Right forelimb (tissue), 1 donor: ENCODE data around the gene INF2.

Source experiments
- DNase-seq: peaks from one replicate; pipeline ENCODE4 v3.0.0-alpha.2; 2018

The INF2 gene

DNA sequence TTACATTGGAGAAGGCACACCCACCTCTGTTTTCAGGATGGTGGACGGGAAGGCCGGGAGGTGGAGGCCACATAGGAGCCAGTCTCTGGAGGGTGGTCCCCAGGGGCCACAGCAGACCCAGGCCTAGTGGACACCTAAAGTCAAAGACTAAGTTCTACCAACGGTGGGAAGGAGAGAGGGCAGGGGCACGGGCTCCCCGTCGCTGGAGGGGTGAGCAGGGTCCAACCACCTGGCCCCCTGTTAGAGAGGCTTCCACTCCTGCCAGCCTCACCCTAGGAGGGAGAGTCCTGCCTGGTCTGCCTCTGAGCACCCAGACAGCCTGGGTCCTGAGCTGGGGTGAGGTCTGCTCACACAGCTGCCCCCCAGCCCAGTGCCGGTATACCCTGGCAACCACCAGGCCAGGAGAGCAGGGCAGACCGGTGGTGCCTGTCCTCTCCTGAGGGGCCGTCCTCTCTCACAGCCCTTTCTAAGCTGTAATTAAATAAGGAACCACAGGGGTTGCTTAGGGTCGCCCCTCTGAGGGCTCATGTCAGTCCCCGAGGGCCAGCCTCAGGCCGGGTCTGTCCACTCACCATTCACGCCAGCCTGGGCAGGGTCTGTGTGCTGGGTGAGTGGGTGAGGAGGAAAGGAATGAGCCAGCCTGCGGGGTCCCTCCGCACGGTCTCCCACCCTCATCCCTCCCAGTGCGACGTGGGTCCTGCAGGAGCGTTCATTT, 2.3 kb downstream of the INF2 start:
- DNase-seq = no peak

DNA sequence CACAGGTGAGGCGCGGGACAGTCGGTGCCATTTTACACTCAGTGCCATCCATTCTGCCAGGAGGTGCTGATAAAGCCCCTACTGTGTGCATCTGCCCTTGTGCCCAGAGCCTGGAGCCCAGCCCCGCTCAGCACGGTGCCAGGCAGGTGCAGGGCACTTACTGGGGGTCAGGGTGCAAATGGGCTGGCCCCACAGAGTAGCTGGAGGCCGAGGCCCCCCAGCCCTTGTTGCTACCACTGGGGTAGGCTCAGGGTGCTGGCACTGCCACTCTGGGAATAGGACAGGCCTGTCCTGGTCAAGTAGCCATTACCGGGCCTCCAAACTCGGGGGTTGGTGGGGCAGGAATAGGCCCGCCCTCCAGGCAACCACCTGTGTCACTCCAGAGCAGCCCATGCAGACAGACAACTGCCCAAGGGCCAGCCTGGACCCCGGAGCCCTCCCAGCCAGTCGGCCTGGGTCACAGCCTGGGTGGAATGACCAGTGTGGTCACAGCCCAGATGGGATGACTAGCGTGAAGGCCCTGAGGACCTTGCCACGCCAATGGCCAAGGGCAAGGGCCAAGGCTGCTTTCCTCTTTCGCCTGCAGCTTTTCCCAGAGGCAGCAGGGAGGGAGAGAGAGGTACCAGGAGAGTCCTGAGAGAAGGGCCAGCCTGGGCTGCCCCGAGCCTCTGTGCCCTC, 3.0 kb downstream of the INF2 start:
- no peak for DNase-seq

DNA sequence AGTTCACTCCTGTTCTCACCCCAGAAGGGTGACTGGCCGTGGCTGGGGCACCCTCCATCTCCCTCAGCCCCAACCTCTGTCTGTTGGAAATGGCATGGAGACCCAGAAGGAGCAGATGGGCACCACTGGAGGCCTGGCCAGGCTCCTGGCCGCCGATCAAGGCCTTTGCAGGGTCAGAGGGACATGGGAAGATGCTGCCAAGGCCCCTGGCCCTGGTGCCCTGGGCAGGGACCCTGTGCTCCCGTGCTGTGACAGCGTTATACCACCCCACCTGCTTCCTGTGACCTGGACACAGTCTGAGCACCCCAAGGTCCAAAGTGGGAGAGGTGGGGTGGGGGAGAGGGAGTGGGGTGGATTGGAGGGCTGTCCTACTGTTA, 3.5 kb downstream of the INF2 start:
- no peak for DNase-seq

DNA sequence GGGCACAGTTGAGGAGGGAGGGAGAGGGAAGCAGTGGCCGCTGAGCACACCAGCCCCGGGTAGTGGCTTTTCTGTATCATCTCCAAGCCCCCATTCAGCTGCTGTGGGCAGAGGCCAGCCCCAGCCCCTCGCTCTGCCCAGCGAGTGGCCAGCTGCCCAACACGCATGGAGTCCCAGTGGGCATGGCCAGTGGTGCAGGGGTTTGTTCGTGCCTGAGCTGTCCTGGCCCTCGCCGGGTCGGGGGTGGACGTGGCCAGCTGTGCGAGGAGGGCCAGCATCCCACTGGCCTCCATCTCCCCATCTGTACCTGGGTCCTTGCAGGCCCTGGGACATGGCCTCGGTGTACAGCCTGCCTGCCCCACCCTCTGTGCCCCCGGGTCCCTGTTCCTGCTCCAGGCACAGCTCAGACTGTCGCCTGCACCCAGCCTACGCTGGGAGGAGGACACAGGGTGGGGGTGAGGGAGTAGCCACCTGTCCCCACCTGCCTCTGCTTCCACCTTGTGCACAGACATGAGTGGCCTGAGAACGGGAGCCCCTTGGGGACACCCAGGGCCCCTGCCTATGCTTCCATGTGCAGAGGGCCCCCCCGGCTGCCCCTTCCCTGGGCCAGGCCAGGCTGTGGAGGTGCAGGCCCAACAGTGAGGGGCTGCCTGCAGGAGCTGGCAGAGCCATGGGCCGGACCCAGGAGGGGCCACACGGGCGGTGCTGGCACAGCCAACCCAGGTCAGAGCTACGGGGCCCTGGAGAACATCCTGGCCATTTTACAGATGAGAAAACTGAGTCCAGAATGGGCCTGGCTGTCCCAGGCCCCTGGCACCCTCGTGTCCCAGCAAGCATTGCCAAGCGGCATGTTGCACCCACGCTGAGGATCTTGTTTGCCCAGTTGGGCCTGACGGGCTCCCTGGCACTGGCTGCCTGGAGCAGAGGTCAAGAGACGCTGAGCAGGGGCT, 4.3 kb downstream of the INF2 start:
- DNase-seq = no peak

DNA sequence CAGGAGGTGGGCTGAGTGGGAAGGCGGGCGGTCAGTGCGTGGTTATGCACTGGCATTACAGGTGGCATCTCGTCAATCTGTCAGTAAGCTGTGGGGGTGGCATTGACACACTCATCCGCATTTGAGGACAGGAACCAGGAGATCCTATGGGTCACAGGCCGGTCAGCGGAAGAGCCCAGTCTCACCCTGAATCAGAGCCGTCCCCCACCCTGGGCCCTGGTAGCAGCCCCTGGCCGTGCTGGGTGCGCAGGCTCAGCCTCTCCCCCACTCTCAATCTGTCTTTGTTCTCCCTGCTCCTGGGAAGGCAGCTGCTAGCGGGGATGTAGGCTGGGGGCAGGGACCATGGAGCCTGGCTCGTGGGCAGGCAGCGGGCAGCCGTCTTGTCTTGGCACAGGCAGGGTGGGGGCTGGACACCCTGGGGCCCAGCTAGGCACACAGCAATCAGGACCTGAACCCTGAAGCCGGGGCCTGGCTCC, 5.1 kb downstream of the INF2 start:
- DNase-seq = no peak

DNA sequence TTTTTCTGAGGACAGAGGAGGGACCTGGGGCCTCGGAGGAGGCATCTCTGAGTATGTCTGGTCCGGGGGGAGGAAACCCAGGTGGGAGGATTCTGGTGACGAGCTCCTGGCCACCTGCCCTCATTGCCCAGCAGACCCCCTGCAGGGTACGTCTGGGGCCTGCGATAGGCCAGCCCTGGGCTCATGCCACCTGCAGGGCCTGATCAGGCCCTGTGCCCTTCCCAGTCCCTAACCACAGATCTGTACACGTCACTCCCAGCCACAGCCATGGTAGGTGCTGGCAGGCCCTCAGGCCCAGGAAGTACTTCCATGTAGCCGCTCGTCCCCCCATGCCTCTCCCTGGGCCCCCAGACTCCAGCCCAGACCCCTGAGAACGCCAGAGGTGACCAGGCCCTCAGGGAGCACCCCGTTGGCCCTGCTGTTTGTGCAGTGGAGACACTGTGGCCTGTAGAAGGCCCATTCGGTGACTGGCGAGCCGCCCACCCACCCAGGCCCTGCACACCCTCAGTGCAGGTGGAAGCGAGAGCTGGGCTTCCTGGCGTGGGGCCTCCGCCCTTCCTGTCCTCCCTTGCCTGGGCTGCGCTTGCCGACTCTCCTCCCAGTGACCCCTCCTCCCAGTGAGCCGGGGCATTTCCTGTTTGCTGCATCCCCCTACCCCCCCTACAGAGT, 5.7 kb downstream of the INF2 start:
- DNase-seq = no peak

DNA sequence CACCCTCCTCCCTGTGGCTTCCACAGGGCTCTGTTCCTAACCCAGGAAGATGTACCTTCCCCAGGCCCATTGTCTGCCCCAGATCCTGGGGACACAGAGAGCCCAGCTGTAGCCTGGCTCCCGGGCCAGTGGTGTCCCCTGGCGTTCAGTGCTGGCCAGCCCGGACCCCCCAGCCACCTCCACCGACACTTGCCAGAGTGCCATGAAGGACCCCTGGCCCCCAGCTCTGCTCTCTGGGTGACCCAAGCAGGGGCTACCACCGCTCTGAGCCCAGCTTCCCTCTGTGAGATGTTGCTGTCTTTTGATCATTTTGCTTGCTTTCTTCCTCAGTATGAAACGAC, 6.2 kb downstream of the INF2 start:
- no peak for DNase-seq

DNA sequence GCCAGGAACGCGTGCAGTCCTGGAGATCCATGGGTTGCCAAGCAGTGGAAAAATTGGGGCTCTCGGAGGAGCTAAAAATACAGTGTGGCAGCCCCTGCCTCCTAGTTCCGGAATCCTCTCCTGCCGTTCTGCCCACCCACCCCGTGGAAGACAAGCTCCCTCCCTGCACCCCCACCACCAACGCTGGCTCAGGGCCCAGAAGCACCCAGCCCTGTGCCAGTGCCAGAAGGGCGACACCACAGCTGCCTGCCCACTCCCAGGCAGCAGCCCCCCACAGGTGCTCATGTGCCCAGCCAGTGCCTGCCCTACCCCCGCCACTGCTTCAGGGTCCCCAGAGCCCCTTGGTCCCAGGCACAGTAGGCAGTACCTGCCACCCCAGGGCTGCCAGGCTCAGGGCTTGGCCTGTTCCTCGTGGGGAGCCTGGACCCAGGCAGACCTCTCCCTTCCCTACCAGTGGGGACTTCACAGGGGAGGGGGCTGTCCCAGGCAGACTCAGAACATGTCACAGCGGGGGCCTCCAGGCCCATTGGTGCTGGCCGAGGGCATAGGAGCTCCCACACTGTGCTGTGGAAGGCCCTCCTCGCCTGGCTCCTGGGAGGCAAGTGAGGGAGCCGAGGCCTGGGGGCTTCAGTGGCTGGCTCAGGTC, 7.4 kb downstream of the INF2 start:
- DNase-seq = no peak

DNA sequence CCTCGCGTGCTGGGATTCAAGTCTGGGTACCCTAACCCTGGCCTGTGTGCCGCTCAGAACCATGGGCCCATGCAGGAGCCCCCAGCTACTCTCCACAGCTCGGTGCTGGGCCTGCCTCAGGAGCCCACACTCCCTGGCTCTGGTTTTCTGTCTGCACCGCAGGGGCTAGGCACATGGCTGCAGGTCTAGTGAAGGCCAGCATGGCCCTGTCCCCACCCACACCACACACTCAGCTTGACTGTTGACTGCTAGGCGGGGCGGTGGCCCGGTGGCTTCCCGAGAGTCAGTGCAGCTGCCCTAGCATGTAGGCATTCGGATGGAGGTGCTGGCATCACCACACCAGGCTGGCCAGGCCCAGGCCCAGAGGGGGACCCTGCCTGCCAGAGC, 7.9 kb downstream of the INF2 start:
- no peak for DNase-seq

DNA sequence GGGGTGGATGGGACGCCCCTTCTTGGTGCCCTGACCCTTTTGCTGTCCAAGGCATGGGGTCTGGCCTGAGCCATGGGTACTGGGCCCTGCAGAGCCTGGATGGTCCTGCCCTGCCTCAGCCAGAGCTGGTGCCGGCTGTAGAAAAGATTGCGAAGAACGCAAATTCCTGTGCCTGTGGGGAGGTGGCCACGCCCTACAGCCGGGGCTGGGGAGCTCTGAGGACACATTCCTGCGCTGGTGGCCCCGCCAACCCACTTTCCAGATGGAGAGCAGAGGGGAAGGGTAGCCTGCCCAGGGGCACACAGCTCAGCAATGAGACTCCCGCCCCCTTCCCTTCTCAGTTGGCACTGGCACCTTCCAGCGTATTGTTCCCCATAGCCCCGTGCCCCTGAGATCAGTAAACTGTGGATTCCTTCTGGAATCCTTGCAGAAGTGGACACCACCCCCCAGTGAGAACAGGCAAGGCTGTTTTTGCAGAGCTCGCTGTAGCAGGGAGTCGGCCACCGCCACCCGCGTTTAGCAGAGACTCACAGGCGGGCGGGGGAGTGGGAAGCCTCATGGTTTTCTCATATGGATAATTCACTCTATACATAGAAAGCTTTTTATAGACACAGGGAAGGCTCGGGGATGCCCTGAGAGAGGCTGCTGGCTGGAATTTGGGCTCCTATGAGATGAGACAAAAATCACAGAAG, 8.6 kb downstream of the INF2 start:
- DNase-seq = no peak

DNA sequence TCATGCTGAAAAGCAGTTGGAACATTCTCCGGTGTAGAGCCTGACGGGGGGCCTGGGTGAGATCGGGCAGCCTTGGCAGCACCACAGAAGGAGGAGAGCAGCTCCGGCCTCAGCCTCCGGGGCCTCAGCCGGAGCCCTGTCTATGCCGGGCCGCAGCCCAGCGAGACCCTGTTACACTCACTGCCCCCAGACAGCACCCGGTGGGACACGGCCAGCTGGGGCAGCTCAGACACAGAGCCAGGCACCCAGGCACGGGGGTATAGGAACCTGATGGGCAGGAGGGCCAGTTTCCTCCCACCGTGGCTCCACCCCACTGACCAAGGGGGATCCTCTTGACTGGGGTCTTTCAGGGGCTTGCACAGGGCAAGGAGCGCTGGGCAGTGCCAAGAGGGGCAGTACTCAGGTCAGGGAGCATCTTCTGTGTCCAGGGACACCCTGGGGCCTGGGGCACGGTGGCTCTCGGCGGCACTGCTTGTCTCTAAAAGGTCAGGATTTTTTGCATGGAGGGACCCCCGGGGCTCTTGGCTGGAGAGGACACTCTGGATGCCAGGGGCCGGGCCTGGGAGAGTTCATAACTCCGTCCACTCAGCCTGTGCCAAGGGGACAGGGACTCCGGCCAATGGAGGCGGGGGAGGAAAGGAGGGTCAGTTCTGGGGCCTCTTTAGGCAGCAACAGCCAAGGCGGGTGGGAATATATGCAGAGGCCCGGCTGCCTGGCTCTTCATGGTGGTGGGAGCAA, 9.4 kb downstream of the INF2 start:
- no peak for DNase-seq

DNA sequence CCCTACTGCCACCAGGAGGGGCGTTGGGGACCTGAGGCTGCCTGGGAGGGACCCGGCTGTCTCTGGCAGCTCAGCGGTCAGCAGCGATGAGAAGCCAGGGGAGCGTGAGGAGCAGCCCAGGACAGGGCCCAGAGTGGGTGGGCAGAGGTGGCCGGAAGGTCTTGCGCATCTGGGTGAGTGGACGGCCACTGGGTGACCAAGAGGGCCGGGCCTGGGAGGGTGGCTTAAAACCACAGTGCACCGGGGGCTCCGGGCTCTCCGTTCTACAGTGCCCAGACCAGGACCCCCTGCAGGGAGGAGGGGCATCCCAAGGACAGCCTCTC, 10.0 kb downstream of the INF2 start:
- no peak for DNase-seq

DNA sequence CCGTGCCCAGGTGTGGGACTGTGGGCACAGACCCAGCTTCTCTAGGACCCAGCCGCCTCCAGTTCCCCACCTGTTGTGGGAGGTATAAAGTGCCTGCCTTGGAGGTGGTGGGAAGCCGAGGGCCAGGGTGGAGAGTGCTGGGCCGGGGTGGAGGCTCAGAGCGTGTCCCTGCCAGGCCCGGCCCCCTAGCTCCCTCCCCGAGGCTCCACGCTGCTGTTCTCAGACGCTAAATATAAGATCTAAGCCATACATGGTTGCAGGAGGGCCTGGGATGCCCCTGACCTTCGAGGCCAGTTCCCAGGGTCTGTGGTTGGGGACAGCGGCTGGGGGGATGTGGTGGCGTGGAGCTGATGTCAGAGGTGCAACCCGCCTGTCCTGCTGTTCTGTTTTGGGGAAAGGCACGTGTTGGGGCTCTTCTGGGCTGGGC, 10.8 kb downstream of the INF2 start:
- no peak for DNase-seq

DNA sequence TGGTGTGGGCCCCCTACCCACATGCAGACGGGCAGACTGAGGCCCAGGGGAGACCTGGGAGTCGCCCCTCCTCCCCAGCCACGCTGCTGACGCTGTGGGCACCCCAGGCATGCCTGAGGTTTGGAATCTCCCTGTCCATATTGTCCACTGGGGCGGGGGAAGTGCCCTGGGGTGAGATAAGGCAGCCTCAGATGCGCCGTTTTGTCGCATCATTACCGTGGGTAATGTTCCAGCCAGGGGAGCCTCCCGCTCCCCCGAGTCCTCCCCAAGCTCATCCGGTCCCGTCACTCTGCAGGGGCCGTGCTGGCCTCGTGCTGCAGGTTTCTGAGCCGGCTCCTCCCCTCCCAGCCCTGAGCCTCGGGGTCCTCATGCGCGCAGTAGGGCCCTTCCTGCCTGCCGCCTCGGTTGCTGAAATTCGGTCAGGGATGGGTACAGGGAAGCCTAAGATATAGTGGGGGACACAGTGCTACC, 11.4 kb downstream of the INF2 start:
- no peak for DNase-seq

DNA sequence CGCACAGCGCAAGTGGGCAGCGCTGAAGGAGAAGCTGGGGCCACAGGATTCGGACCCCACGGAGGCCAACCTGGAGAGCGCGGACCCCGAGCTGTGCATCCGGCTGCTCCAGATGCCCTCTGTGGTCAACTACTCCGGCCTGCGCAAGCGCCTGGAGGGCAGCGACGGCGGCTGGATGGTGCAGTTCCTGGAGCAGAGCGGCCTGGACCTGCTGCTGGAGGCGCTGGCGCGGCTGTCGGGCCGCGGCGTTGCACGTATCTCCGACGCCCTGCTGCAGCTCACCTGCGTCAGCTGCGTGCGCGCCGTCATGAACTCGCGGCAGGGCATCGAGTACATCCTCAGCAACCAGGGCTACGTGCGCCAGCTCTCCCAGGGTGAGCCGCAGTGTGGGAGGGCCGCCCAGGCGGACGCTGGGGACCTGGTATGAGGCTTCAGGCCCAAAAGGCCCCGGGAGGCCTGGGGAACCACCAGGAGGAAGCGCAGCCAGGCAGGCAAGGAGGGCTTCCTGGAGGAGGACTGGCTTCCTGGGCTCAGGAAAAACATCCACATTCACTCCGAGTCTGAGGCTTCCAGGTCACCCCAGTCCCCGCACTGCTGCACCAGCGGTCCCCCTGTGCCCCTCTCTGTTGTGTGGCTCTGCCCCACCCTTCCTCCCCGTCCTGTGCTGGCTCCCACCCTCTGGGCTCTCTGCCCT, 12.1 kb downstream of the INF2 start:
- no peak for DNase-seq

DNA sequence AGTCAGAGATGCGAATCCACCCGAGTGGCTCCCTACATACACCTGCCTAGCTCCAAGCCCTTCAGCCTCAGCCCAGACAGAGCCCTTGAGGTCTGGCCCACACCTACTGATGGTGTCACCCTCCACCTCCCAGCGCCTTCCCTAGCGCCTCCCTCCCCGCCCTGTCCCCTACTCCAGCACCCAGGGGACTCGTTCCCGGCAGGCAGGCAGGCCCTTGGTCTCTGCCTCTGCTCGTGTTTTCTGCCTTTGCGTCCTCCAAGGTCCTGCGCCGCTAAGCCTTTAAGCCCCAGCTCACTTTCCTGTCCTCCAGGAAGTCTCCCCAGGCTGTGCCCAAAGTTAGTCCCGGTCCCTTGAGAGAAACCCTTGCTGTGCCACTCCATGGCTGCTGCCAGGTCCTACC, 12.7 kb downstream of the INF2 start:
- no peak for DNase-seq

DNA sequence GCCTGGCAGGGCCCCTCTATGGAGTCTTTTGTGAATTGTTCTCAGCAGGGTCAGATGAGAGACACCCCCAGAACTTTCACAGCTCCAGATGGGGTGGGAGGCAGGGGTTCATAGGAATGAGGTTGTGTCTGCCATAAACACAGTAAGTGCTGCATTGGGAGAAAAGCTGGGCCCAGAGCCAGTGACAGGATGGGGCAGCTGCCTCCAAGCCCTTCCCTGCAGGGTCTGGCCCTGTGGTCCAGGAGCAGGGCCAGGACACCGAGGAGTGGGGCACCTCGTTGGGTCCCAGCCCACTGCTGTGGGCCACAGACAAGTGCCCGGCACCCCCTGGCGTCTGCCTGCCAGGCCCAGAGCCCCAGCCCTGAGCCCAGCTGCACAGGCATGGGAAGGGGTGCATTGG, 13.3 kb downstream of the INF2 start:
- no peak for DNase-seq

DNA sequence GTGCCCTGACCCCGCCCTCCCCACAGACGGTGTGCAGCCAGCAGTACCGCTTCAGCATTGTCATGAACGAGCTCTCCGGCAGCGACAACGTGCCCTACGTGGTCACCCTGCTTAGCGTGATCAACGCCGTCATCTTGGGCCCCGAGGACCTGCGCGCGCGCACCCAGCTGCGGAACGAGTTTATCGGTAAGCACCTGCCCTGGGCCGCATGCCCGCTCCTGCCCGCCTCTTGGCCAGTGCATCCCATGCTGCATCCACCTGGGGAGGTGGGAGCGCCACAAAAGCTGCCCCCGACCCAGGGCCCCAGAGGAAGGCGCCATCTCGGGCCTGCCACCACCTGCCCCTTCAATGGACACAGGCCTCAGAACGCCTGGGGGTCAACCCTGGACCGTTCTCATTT, 13.9 kb downstream of the INF2 start:
- DNase-seq = no peak

DNA sequence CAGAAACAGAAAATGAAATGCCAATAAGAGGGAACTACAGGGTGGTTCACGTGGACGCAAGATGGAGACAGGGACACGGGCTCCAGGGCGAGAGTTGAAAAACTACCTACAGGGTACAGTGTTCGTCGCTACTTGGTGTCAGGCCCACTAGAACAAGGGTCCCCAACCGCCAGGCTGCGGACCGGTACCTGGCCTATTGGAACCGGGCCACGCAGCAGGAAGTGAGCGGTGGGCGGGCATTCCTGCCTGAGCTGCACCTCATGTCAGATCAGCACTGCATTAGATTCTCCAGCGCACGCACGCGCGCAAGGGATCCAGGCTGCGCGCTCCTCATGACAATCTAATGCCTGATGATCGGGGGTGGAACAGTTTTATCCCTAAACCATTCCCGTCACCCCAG, 14.8 kb downstream of the INF2 start:
- DNase-seq = no peak

DNA sequence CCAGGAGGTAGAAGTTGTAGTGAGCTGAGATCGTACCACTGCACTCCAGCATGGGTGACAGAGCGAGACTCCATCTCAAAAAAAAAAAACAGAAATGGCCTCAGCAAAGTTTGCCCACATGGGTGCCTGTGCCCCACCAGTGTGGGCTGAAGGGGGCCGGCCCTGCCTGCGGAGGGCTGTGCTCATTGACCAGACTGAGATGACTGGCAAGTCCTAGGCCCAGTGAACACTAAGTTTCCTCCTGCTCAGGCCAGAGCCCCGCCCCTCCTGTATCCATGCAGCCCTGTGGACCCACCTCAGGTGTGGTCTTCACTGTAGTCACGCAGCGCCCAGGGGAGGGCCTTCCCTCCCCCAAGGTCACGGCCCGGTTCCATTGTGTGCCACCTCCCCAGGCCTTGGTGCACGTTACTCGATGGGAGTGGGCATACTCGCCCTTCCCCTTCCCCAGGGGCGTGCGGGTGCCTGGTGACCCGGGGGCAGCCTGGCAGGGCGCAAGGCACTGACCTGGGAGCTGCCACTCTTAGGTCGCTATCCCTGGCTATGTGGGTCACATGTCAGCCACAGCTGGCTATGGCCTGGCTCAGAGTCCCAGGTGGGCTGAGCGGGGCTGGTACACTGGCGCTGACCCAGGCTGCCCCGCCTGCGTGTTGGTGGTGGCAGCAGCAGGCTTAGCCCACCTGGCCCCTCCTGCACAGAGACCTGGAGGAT, 16.1 kb downstream of the INF2 start:
- no peak for DNase-seq
